B cell (primary cell): ENCODE measurements around the gene OR2L5. TPM values are rescaled to one million over a fixed set of nuclear protein-coding genes. Genes with fewer than 3 reads are reported as not detected.

ENCODE experiments used
- ATAC-seq: fragments of 200-7000 bp; cut with Tn5 transposase; one replicate; pipeline ENCODE4 v1.10.0; 2021; ENCODE audit warnings: low read depth, mild to moderate bottlenecking, moderate number of reproducible peaks, moderate library complexity
- CTCF ChIA-PET: fragments of 350-600 bp; sonication (Branson Sonifier 250); formaldehyde crosslinking; loops from one replicate; lab custom pipeline; 2021; ENCODE audit warnings: antibody characterized with exemption, inconsistent platforms; lab: Charles Lee
- POLR2A ChIA-PET: fragments of 350-600 bp; sonication (Branson Sonifier 250); formaldehyde crosslinking; loops from one replicate; lab custom pipeline; 2021; ENCODE audit warnings: antibody characterized with exemption; lab: Charles Lee
- DNase-seq: peaks from one replicate; pipeline ENCODE4 v3.0.0; 2013
- H2AFZ ChIP-seq: 2 replicates; pipeline ENCODE4 v1.6.1; 2012; ENCODE audit warnings: mild to moderate bottlenecking, low read depth, low read length; ENCODE audit not compliant: insufficient read depth, poor library complexity, severe bottlenecking
- H3K27ac ChIP-seq, 2 donors: 1 replicate in 1 of 2; 2 replicates in 1 of 2; pipeline ENCODE4 v1.5.1; 2012 to 2013; ENCODE audit warnings: low read length in 2 of 2, mild to moderate bottlenecking in 2 of 2, moderate library complexity in 1 of 2
- H3K27me3 ChIP-seq, 4 experiments: fragments of 200-600 bp in 1 of 4; sonication (generic) in 1 of 4; replicated peaks in 1 of 4; 1 replicate in 2 of 4; 2 replicates in 2 of 4; pipeline versions ENCODE4 v1.6.1 to v1.7.0; 2013 to 2016; ENCODE audit warnings: low read length in 3 of 4, mild to moderate bottlenecking in 2 of 4, mixed read lengths in 1 of 4, moderate library complexity in 1 of 4; ENCODE audit not compliant: insufficient read depth in 4 of 4, control insufficient read depth in 3 of 4; ENCODE audit errors: control extremely low read depth in 1 of 4
- H3K36me3 ChIP-seq, 2 experiments: replicated peaks in 1 of 2; 1 replicate in 1 of 2; 2 replicates in 1 of 2; pipeline versions ENCODE4 v1.6.1 to v1.7.1; 2013; ENCODE audit warnings: low read length in 1 of 2; ENCODE audit not compliant: insufficient read depth in 2 of 2, control insufficient read depth in 1 of 2; ENCODE audit errors: control extremely low read depth in 1 of 2, extremely low read depth in 1 of 2
- H3K4me1 ChIP-seq, 2 donors: fragments of 200-600 bp in 1 of 2; sonication (generic) in 1 of 2; 1 replicate in 1 of 2; 2 replicates in 1 of 2; pipeline versions ENCODE4 v1.5.1 to v1.6.1; 2013 to 2017; ENCODE audit warnings: low read length in 2 of 2; ENCODE audit not compliant: control insufficient read depth in 2 of 2, insufficient read depth in 2 of 2
- H3K4me2 ChIP-seq: replicated peaks from 2 replicates; pipeline ENCODE3; 2012; ENCODE audit warnings: mild to moderate bottlenecking, low read depth, low read length; ENCODE audit not compliant: poor library complexity, severe bottlenecking
- H3K4me3 ChIP-seq, 5 experiments: fragments of 200-600 bp in 1 of 5; sonication (generic) in 1 of 5; 1 replicate in 3 of 5; 2 replicates in 2 of 5; pipeline versions ENCODE4 v1.5.1 to v1.7.0; 2011 to 2016; ENCODE audit warnings: low read length in 4 of 5, mild to moderate bottlenecking in 4 of 5, low read depth in 2 of 5, control low read depth in 1 of 5, moderate library complexity in 1 of 5; ENCODE audit not compliant: insufficient read depth in 1 of 5; ENCODE audit errors: control extremely low read depth in 1 of 5, extremely low read depth in 1 of 5
- H3K79me2 ChIP-seq: fragments of 200-600 bp; sonication (generic); one replicate; pipeline ENCODE4 v1.6.0; 2016; ENCODE audit warnings: low read length; ENCODE audit not compliant: control insufficient read depth, insufficient read depth
- H3K9ac ChIP-seq: fragments of 200-600 bp; sonication (generic); 2 replicates; pipeline ENCODE4 v1.6.1; 2017; ENCODE audit warnings: mild to moderate bottlenecking, low read length, moderate library complexity
- H3K9me3 ChIP-seq, 3 donors: one replicate each; pipeline versions ENCODE4 v1.6.1 to v1.7.1; 2013; ENCODE audit warnings: low read length in 2 of 3; ENCODE audit not compliant: control insufficient read depth in 2 of 3, insufficient read depth in 1 of 3; ENCODE audit errors: control extremely low read depth in 1 of 3
- H4K20me1 ChIP-seq: 2 replicates; pipeline ENCODE4 v1.6.0; 2012; ENCODE audit warnings: mild to moderate bottlenecking, low read length; ENCODE audit not compliant: insufficient read depth, control insufficient read depth, poor library complexity, severe bottlenecking
- H3K27ac Mint-ChIP-seq: one replicate; pipeline ENCODE4 v1.8.0; 2021; ENCODE audit warnings: mixed read lengths
- H3K27me3 Mint-ChIP-seq: one replicate; pipeline ENCODE4 v1.8.0; 2021; ENCODE audit warnings: mixed read lengths
- H3K4me1 Mint-ChIP-seq: one replicate; pipeline ENCODE4 v1.8.0; 2021; ENCODE audit warnings: mixed read lengths
- H3K4me3 Mint-ChIP-seq: one replicate; pipeline ENCODE4 v1.8.0; 2021; ENCODE audit warnings: mixed read lengths
- H3K9me3 Mint-ChIP-seq: one replicate; pipeline ENCODE4 v1.8.0; 2022; ENCODE audit warnings: mixed read lengths; ENCODE audit not compliant: insufficient read depth
- CTCF ChIP-seq: fragments of 200-600 bp; IDR thresholded peaks from one replicate; pipeline ENCODE4 v1.8.0; 2022; ENCODE audit warnings: antibody characterized with exemption, mild to moderate bottlenecking
- EZH2 ChIP-seq: IDR thresholded peaks from 2 replicates; pipeline ENCODE4 v1.6.1; 2012; ENCODE audit warnings: borderline replicate concordance, low read depth, mild to moderate bottlenecking, moderate library complexity, low read length; ENCODE audit not compliant: insufficient read depth, poor library complexity, severe bottlenecking
- WGBS: methylation state at CpG from one replicate; pipeline ENCODE4 v1.1.5; 2013; ENCODE audit warnings: missing lambda C conversion rate; ENCODE audit not compliant: insufficient coverage; 5-methylcytosine and 5-hydroxymethylcytosine counted together
- intact Hi-C: fragments of 100-400 bp; cut with micrococcal nuclease; formaldehyde crosslinking; loops from one replicate; pipeline ENCODE4 v1.10.0; 2022
- polyA plus RNA-seq: library from polyadenylated mRNA; depleted of rRNA; stranded (reverse); fragments of >200 nt; gene quantifications from 2 replicates; pipeline ENCODE4 v1.2.3, GENCODE V29; 2012
- total RNA-seq, 2 donors: library from RNA; stranded (reverse); fragments of 120-200 nt in 1 of 2; gene quantifications; 1 replicate in 1 of 2; 2 replicates in 1 of 2; pipeline versions ENCODE4 v1.2.3 to v1.2.4, GENCODE V29; 2013 to 2022

The OR2L5 gene
- total and polyA plus RNA-seq, 2 donors (not counting 1 experiment from before 2014, with no cell fraction given) = 0.13 to 0.27 TPM

- Mint-ChIP-seq H3K27ac (no peak overlapping the region), H3K4me3 (no peak overlapping the region), H3K9me3 (peaks cover 4% of the 10 kb centered on the region), H3K27me3 (no peaks in the 10 kb centered on the region), H3K4me1 (no peaks in the 10 kb centered on the region)
- POLR2A ChIA-PET = no interaction called here
- no peak for ATAC-seq
- H3K4me1 ChIP-seq = no peaks in the 10 kb centered on the region
- H3K9me3 ChIP-seq = peaks cover 0 to 6% (median 0%) of the 10 kb centered on the region in 3 donors
- TF ChIP-seq EZH2 (no peak), CTCF (no peak)
- no peak overlapping the region for H3K9ac ChIP-seq
- H4K20me1 ChIP-seq = no peaks in the 10 kb centered on the region
- H3K27me3 ChIP-seq = no peaks in the 10 kb centered on the region
- WGBS = no CpG with 5 or more reads among the region's 5 CpGs
- no peak overlapping the region for H3K4me2 ChIP-seq
- H2AFZ ChIP-seq = no peak overlapping the region
- no peak overlapping the region for H3K27ac ChIP-seq
- H3K79me2 ChIP-seq = no peaks in the 10 kb centered on the region
- intact Hi-C loops = no loop called here
- CTCF ChIA-PET = no interaction called here
- H3K4me3 ChIP-seq = no peak overlapping the region
- H3K36me3 ChIP-seq = no peaks in the 10 kb centered on the region
- DNase-seq = no peak
Observed at GRCh38 chr1:248045209-248045608, 31.7 kb downstream of the OR2L5 start.

- ATAC-seq (no peak), DNase-seq (no peak)
- CTCF ChIA-PET = no interaction called here
- H3K4me3 ChIP-seq = no peak within 1 kb of the TSS
- H3K4me2 ChIP-seq = no peak within 1 kb of the TSS
- intact Hi-C loops = no loop called here
- no peak within 1 kb of the TSS for H3K27ac Mint-ChIP-seq
- no peaks in the 10 kb centered on the region for H3K27me3 ChIP-seq
- no peak within 1 kb of the TSS for H3K4me3 Mint-ChIP-seq
- peaks cover 0 to 6% (median 0%) of the 10 kb centered on the region in 3 donors for H3K9me3 ChIP-seq
- no peaks in the 10 kb centered on the region for H3K4me1 ChIP-seq
- no peaks in the 10 kb centered on the region for H3K36me3 ChIP-seq
- POLR2A ChIA-PET = no interaction called here
- H4K20me1 ChIP-seq = no peaks in the 10 kb centered on the region
- no peaks in the 10 kb centered on the region for H3K27me3 Mint-ChIP-seq
- peaks cover 4% of the 10 kb centered on the region for H3K9me3 Mint-ChIP-seq
- no peaks in the 10 kb centered on the region for H3K4me1 Mint-ChIP-seq
- no CpG with 5 or more reads among the region's 2 CpGs for WGBS
- no peak within 1 kb of the TSS for H3K9ac ChIP-seq
- H3K79me2 ChIP-seq = no peaks in the 10 kb centered on the region
- H2AFZ ChIP-seq = no peak within 1 kb of the TSS
- H3K27ac ChIP-seq = no peak within 1 kb of the TSS
- TF ChIP-seq EZH2 = no peak
- no peak for TF ChIP-seq CTCF
Observed at GRCh38 chr1:248046536-248046935, 33.1 kb downstream of the OR2L5 start, which contains the start of gene OR2L3. Gene OR2L3, plus strand, starts transcription at chr1:248046836. Its CDS starts 13,846 bp downstream, at chr1:248060682.
